ENCODE results near the gene EFNA2.

EFNA2 gene

DNA sequence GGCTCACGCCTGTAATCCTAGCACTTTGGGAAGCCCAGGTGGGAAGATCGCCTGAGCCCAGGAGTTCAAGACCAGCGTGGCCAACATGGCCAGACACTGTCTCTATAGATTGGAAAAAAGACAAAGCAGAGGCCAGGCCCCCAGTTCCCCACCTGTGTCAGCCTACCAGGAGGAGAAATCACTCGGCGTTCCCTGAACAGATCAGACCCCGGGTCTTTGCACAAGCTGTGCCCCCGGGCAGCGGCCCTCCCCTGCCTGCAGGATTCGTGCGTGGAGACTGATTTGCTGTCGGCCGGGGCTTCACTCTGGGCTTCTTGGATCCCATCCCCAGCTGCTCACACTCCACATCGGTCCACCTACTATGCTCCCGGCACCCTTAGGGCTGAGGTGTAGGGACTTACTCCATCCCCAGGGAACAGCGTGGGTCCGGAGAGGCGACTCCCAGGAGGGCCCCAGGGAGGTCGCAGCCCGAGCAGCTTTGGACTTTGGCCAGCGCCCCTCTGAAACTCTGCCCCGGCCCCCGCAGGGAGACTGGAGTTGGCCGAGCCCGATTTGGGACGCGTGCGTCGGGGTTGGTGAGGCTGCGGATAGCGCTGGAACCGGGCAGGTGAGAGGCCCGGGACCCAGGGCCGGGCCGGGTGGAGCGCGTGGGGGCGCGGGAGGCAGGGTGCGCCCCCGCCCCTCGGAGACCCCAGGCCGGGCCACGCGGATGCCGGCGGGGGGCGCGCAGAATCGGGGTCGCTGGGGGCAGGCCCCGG is 515 bp upstream of the EFNA2 start:
- DNase-seq, result no peak

DNA sequence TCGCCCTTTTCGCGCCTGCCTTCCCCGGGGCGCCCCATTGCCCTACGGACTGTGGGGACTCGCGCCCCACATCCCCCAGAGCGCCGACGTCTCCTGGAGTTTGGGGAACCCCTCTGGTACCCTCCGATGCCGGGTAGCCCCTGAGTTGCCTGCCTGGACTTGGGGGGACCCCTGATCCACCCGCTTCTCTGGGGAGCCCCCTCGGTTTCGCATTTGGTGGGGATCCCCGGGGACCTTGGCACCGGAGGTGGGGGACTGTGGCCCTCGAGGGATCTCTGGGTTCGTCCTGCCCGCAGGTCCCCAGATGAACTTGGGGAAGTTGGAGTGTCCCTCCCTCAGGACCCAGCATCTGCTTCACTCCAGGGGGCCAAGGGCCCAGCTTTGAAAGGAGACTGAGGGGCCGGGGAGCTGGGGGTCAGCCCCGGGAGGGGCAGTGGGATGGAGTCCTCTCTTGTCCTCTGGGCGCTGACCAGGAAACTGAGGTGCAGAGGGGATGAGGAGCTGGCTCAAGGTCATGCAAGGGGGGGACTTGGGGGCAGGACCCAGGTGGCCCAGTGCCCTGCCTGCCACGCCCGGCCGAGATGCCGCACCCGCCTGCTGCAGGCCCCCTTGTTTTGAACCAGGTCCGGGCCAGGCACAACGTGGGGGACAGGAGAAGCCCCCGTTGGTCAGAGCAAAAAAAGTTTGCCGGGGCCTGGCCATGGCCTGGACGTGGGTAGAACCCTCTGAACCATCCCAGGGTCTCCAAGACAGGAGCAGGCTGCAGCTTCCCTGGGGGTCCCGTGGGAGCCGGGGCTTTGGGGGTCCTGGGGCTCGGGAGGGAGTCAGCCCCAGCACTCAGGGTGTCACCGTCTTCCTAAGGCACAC is 1.0 kb downstream of the EFNA2 start:
- DNase-seq, result no peak

DNA sequence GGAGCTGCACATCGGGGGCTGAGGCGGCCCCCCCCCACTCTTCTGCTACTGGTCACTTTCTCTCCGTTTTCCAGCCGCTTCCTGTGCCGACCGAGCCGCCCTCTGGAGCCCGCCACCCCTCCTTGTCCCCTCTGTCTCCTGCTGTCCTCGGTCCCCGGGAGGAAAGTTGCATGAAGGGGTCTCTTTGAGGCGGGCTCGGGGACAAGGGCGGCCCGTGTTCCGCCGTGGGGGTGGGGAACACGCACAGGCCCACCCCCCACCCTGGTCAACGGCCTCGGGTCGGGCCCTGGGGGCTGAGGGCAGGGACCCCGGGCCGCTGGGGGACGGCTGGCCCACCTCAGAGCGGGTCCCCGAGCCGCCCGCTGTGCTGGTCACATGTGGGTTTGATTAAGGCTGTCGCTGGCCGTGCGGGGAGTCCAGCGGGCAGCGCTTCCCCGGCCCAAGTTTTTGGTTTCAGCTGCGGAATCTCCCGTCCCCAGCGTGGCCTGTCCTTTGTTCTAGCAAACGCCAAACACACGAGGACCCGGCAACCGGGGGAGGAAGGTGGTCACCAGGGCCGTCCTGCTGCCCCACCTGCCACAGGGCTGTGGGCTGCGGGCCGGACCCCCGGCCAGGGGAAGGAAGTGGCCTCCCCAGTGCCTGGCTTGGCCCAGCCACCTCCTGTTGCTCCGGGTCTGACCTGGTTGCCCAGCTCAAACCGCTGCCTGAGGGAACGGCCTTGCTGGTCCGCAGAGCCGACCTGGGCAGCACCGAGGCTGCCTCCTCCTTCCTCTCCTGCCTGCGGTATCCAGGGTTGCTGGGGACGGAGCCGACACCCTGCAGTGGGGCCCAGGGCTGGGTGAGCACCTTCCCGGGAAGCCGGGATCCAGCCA is 1.9 kb downstream of the EFNA2 start:
- no peak for DNase-seq

DNA sequence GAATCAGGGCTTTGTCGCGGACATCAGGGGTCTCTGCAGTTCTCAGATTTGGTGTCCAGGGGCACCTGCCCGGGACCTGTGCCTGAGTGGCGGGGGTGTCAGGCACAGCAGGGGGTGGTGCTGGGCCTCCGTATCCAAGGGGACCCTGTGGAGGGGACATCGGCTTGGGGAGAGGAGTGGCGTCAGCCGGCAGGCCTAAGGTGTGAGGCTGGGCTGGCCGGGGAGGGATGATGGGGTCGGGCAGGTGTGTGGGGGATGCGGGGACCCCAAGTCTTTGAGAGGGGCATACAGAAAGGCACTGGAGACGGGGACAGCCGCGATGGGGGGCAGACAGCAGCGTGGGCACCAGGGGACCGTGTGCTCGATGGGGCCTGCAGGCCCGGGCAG is 2.5 kb downstream of the EFNA2 start:
- no peak for DNase-seq

DNA sequence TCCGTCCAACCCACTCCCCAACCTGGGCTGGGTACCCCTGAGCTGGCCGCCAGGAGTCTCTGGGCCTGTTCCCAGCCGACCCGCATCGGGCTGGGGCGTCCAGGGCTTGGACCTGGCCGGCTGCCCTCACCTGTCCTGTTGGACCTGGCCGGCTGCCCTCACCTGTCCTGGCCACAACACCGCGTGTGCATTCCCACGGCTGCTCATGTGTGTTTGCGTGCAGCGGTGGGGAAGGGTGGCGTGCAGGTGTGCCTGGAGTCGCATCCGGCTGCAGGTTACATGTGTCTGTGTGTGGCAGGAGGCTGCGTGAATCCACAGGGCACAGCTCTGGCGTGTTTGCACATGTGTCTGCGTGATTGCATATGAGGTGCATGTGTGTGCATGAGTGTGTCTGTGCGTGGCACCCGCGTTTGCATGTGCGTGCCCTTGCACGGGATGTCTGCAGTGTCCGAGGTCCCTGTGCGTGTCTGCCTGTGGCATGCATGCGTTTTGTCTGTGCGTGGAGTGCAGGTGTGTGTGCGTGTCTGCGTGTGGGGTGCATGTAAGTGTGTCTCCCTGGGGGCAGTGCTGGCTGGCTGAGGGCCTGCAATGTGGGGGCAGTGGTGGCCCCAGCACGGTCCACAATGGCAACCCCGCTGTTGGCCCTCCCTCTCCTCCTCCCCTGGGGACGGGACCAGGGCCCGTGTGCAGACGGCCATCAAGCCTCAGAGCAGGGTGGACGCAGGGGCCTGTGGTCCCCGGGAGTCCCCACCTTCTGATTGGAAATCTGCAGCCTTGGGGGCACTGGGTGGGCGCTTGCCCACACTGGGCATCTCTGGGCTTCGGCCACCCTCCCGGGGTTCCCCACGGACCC is 3.4 kb downstream of the EFNA2 start:
- no peak for DNase-seq

DNA sequence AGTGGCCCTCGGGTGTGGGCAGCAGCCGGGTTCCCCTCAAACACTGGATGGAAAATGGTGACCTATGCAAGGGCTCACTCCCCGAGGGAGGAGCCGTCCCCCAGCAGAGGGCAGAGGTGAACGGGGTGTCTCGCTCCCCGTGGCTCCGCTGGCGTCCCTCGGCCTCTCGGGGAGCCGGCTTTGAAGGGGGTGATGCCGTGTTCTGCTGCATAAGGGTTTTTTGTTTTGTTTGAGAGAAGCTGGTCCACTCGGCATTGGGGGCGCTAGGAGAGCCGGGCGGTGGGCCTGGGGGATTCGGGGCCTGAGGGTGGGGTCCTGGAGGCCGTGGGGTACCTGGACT is 4.0 kb downstream of the EFNA2 start:
- DNase-seq, result no peak

DNA sequence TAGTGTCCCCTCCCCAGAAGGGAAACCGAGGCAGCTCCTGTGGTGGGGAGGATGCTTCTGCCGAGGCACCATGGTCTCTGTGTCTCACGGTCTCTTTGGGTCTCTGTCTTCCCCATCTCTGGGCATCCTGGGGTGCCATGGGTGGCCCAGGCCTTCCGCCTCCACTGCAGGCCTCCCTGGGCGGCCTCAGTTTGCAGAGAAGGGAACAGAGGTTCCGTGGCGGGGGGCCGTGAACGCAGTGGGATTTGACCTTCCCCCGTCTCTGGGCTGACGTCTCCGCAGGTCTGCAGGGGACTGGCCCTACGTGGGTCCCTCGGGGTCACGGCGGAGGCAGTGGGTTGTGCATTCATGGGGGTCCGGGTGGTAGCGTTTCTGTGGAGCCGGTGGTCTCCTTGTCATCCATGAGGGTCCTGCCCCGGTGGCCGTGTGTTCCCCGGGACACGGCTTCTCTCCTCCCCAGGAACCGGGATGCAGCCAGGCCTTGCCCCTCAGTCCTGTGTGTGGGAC is 4.6 kb downstream of the EFNA2 start:
- DNase-seq, result no peak

DNA sequence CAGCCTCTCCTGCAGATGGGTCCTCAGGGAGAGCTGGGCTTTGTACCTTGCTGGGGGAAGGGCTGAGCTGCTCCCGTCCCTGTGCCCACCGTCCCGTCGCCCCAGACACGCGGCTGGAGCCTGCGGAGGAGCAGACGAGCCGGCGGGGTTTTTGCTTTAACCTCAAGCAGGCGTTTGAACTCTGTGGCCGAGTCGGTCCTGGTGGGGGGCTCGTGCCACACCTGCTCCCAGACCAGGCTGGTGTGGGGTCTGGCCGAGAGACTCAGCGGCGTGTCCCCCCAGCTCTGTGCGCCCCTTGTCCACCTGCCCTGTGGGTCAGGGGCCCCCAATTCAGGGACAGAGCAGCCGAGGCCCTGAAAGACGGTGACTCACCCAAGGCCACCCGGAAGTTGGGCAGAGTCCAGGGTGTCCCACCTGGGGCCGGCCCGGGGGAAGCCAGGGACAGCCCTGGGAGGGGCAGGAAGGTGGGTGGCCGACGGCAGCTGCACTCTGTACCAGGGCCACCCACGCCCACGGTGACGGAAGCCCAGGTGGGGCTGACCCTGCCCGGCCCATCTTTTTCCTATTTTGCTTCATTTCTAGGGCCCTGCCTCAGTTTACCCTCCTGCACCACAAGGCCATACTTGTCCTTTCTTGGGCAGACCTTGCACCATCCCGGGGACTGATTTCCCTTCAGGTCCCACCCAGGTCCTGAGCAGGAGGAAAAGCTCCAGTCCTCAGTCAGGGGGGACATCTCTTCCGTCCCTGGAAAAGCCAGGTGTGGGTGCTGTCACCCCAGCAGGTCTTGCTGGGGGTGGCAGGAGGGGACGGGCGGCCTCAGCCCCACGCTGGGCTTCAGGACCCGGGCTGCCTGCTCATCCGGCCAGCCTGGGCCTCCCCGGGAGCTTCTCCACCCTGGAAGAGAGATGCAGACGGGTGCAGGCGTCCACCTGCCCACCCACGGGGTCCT is 5.3 kb downstream of the EFNA2 start:
- DNase-seq, result no peak

DNA sequence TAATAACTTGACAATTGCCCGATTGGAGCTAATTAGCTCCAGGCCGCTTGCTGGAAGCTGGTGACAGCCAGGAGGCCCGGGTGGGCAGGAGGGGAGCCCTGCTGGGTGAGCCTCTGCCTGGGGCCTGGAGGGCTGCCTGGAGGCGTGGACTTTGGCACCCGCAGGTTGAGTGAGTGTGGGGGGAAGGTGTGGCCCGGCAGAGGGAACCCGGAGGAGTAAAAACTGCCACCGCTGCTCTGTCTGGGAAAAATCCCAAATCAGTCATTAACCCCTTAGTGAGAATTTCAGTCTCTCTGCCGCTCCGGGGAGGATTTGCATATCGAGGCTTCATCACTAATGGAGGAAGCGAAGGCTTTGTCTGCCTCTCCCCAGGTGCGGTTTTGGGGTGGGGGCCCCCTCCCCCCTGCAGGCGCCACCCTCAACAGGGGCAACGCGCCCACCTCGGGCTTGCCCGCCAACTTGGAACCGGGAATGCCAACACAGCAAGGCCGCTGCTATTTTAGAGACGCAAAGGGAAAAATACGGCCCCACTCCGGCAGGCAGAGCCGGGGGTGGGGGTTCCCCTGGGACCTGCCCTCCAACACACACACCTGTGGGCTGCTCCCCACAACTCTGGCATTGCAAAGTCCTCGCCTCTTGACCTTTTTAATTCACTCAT is 6.2 kb downstream of the EFNA2 start:
- no peak for DNase-seq

DNA sequence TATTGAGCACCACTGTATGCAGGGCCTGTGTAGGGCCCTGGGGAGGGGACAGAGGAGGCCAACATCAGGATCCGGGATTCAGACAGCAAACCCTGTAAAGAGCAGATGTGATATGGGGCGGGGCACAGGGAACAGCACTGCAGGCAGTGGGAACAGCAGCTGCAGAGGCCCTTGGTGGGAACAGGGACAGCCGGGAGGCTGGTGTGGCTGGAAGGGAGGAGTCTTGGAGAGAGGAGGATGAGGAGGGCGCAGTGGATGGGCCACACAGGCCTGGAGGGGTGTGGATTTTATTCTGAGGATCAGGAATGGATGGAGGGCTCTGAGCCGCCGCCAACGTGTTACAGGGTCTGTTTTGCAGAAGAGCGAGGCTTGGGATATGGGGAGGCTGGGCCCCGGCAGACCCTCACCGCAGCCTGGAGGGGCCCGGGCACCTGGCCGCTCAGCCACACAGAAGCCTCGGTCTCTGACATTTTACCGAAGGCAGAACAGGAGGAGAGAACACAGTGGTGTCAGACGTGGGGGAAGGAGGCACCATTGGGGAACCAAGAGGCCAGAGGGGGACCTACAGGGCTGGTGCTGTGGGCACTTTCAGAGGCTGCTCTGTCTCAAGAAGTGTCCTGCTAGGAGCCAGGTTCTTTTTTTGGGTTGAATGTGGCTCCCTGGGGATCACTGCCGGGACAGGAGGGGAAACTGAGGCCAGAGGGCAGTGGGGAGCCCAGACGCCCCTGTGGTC is 6.9 kb downstream of the EFNA2 start:
- DNase-seq, result no peak

DNA sequence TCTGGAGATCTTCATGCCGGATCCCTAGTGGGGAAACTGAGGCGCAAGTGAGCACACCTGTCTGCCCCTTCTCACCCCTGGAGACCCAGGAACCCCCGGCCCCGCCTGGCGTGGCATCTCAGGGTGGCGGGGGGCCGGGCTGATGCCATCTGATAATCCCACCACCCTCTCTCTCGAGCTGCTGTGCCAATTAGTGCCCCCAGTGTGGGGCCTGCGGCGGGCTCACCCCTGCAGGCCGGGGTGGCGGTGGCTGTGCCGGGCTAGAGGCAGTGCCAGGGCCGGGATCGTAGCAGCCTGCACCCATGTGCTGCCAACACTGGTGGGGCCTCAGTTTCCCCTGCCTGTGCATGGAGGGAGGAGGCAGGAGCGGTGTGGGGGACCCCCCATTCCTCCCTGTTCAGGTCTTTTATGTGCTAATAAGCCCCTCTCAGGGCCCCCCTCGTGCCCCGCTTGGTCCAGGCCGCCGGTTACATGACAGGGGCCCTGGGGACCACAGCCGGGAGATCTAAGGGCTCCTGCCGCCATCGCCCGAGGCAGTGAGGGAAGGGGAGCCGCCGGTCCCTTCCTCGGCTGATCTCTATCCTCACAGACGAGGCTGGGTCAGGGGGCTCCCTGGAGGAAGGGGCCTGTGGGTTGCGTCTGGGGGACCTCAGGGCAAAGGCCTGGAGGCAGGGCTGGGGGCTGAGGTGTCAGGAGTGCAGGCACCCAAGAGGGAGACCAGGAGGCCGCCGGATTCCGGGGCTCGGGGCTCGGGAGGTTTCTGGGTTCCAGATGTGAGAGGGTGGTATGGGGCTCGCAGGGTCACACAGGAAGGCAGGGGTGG is 8.3 kb downstream of the EFNA2 start:
- no peak for DNase-seq

DNA sequence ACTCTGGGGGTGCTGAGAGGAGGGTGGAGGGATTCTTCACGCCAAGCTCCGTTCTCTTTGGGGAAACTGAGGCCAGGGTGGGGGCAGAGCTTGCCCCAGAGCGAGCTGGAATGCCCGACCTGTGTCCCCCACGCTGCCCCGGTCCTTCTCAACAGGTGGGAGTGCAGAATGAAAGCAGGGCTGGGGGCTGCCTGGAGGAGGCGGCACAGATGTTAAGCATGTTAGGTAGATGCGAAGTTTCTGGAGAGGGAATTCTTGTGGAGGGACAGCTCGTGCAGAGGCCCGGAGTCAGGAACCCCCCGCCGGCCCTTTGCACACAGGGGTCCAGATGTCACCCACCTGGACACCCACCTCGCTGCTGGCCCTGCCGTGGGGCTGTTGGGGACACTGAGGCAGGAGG is 9.0 kb downstream of the EFNA2 start:
- no peak for DNase-seq

DNA sequence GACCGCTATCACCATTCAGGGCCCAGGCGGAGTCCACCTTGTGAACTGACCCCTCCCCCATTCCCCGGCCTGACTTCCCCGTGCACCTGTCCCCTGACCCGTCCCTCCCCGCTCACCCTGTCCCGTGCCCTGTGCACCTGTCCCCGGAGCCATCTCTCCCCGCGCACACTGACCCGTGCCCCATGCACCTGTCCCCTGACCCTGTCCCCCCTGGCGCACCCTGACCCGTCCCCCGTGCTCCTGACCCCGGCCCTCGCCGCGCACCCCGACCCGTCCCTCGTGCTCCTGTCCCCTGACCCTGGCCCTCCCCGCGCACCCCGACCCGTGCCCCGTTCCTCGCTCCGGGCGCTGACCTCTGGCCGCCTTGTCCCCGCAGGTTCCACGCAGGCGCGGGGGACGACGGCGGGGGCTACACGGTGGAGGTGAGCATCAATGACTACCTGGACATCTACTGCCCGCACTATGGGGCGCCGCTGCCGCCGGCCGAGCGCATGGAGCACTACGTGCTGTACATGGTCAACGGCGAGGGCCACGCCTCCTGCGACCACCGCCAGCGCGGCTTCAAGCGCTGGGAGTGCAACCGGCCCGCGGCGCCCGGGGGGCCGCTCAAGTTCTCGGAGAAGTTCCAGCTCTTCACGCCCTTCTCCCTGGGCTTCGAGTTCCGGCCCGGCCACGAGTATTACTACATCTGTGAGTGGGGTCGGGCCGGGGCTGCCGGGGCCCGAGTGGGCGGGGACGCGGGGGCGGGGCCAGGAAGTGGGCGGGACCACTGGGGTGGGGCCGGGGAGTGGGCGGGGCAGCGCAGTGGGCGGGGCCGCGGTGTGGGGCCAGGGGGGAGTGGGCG is 9.7 kb downstream of the EFNA2 start:
- peak; percentile 66 for DNase-seq

DNA sequence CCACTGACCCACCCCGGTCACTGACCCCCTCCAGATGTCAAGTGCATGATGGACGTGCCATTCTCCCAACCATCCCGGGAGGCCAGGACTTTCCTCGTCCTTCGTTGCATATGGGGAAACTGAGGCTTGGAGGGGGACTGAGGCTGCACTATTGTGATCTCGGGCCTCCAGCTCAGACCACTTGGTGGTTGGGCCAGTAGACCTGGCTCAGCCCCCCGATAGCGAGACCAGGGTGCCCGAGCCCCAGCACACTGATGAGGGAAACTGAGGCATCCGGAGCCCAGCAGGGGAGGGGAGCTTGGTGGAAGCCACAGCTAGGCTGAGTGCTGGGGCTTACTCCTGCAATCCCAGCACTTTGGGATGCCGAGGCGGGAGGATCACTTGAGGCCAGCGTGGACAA is 10.4 kb downstream of the EFNA2 start:
- no peak for DNase-seq

DNA sequence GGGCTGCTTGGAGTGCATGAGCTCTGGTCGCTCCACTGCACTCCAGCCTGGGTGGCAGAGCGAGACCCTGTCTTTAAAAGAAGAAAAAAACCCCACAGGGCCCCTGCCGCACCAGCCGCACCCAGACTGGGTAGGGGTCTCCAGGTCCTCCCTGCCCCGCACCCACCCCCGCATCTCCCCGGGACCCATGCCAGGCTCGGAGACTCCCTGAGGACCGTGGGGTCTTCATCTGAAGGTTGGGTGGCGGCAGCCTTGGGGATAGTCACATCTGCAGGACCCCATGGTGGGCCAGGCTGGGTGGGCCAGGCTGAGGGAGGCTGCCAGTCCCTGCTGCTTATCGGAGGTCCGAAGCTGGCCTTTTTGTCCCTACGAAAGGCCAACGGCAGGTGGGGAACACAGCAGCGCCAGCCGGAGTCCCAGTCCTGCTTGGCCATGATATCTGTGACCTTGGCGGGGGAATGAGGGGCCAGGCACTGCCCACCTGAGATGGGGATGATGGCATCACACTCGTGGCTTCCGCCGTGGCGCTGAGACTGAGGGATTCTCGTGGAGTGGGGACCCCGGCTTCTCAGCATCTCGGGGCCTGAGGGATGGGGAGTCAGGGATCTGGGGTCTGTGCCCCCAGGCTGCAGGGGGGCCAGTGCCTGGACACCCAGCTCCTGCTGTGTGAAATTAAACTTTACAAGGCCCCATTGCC is 11.1 kb downstream of the EFNA2 start:
- no peak for DNase-seq

DNA sequence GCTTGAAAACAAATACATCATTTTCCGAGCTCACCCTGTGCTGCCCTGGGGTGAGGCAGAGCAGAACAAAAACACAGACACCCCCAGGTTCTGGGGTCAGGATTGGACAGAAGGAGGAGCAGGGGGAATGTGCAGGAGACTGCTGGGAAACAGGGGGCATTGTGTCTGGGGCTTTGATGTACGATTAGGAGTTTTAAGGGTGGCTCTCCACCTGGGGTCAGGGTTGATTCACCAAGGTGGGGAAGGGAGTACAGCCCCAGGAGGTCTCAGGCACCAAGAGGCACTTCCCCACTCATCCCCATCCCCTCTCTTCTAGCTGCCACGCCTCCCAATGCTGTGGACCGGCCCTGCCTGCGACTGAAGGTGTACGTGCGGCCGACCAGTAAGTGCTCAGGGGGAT is 12.6 kb downstream of the EFNA2 start:
- DNase-seq, result no peak

DNA sequence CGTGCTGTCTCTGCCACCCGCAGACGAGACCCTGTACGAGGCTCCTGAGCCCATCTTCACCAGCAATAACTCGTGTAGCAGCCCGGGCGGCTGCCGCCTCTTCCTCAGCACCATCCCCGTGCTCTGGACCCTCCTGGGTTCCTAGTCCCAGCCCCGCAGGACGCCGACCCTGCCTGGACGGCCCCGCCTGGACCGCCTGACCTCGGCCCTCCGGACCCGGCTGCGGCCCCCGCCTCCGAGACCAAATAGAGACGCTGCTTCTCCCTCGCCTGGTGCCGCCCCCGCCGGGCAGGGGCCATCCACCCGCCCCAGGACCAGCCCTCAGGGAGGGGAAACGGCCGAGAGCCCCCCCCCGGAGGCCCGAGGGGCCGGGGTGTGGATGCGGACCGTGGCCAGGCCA is 14.1 kb downstream of the EFNA2 start:
- DNase-seq, result no peak

Data from activated CD4-positive, alpha-beta T cell treated with anti-CD3 and anti-CD28 coated beads for 48 hours (primary cell).